Measurements from ENCODE around the gene HERPUD2.
"Not testable (repeated sequence)": the region's sequence is repeated elsewhere in the genome, so short reads cannot be mapped to it uniquely, and the experiment has no call there.

Gene HERPUD2

DNA sequence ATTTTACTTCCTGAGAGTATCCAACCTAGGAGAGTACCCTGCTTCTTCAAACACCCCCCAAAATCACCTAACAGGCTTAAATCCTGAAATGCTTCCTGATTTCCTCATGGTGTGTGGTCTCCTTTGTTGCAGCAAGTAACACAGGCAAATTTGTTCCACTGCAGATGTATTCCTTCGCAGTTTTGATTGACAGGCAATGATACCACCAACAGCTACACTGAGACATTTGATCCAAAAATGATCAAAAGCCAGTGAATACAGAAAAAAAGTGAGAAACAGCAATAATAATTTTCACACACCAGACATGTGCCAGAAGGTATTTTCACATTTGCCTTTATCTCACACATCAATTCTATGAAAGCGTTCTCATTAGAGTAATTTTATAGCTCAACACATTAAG is 95.9 kb downstream of the HERPUD2 start:
- DNase-seq, result no peak

GRCh38 chr7:35596061-35596460 is 98.9 kb downstream of the HERPUD2 start:
- DNase-seq, result no peak

DNA sequence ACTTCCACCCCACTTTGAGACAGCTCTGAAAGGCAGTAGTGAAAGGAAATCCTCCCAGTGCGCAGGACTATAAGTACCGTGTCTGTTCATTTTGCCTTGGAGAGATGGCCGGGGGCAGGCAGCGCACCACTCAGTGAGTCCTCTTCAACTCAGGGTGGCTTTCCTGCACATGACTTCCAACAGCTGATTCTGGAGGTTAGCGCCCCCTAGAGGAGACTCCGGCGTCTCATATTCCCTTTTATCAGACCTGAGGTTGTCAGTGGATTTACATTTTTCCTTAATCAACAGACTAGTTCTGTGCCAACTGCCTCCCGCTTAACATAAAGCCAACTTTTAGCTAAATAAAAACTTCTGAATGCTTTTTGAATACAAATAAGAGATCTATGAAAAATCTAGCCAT is 101.0 kb downstream of the HERPUD2 start:
- DNase-seq, result peak in 1 of 2 donors; percentile 40

DNA sequence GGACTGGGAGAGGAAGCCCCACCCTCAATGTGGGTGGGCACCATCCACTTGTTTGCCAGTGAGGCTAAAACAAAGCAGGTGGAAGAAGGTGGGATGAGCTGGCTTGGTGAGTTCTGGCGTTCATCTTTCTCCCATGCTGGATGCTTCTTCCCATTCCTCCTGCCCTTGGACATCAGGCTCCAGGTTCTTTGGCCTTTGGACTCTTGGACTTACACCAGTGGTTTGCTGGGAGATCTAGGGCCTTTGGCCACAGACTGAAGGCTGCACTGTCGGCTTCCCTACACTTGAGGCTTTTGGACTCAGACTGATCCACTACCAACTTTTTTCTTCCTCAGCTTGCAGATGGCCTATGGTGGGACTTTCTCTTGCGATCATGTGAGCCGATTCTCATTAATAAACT is 106.3 kb downstream of the HERPUD2 start:
- DNase-seq, result no peak

GRCh38 chr7:35584990-35585389 is 109.9 kb downstream of the HERPUD2 start:
- DNase-seq, result no peak

GRCh38 chr7:35584533-35584932 is 110.4 kb downstream of the HERPUD2 start:
- DNase-seq, result not testable (repeated sequence)
